GM19239 (cell line): Measurements from ENCODE around the gene COLEC11.
A peak's percentile ranks its signal among the peaks of the same experiment; 100 is the strongest.
"Not testable (repeated sequence)": the region's sequence is repeated elsewhere in the genome, so short reads cannot be mapped to it uniquely, and the experiment has no call there.

ENCODE experiments used
- DNase-seq: peaks from one replicate; pipeline ENCODE4 v3.0.0; 2011; ENCODE audit warnings: low spot score; ENCODE audit not compliant: insufficient read length
- FAIRE-seq: peaks from 2 replicates; lab custom pipeline; 2011; peaks lifted over from hg19 to GRCh38; lab: Jason Lieb, UNC

COLEC11 gene

GRCh38 chr2:3594493-3595281 lies at the start of gene COLEC11:
COLEC11 (plus strand) TSS chr2:3595112; CDS start chr2:3604341, 9,229 bp downstream.
- FAIRE-seq: no peak
- no peak for DNase-seq

- DNase-seq (no peak), FAIRE-seq (no peak)
Measured at GRCh38 chr2:3545788-3546478, 49.0 kb upstream of the COLEC11 start.

GRCh38 chr2:3547915-3548314 lies 47.0 kb upstream of the COLEC11 start:
- DNase-seq (no peak), FAIRE-seq (no peak)

GRCh38 chr2:3553946-3554345 lies 41.0 kb upstream of the COLEC11 start:
- no peak for FAIRE-seq
- no peak for DNase-seq

GRCh38 chr2:3557639-3558204 lies 37.2 kb upstream of the COLEC11 start:
- FAIRE-seq: peak; percentile 31
- no peak for DNase-seq

- peak; percentile 93 for FAIRE-seq
- DNase-seq: peak; percentile 96
Measured at GRCh38 chr2:3558205-3559014, 36.5 kb upstream of the COLEC11 start, which contains the start of gene RNASEH1. RNASEH1 (minus strand) TSS chr2:3558333; CDS start chr2:3558260, 73 bp downstream.

- DNase-seq: peak; percentile 36
- FAIRE-seq: peak; percentile 83
Measured at GRCh38 chr2:3563521-3563976, 31.4 kb upstream of the COLEC11 start.

GRCh38 chr2:3565117-3565516 lies 29.8 kb upstream of the COLEC11 start:
- FAIRE-seq (no peak), DNase-seq (no peak)

- DNase-seq (no peak), FAIRE-seq (no peak)
Measured at GRCh38 chr2:3566806-3567205, 28.1 kb upstream of the COLEC11 start.

- FAIRE-seq: not testable (repeated sequence)
Measured at GRCh38 chr2:3569656-3570055, 25.3 kb upstream of the COLEC11 start.

GRCh38 chr2:3571284-3571683 lies 23.6 kb upstream of the COLEC11 start:
- FAIRE-seq: no peak
- DNase-seq: no peak

More at GRCh38 chr2:3569656-3570055, 25.3 kb upstream of the COLEC11 start:
- not testable (repeated sequence) for DNase-seq

GRCh38 chr2:3572620-3573019 lies 22.3 kb upstream of the COLEC11 start:
- FAIRE-seq (no peak), DNase-seq (no peak)

- FAIRE-seq: no peak
- DNase-seq: no peak
Measured at GRCh38 chr2:3574155-3574554, 20.8 kb upstream of the COLEC11 start.

- DNase-seq (no peak), FAIRE-seq (no peak)
Measured at GRCh38 chr2:3575534-3576262, 19.2 kb upstream of the COLEC11 start.

GRCh38 chr2:3576263-3576630 lies 18.7 kb upstream of the COLEC11 start:
- DNase-seq, FAIRE-seq: not testable (repeated sequence)

GRCh38 chr2:3578987-3579386 lies 15.9 kb upstream of the COLEC11 start:
- FAIRE-seq (no peak), DNase-seq (no peak)

- no peak for FAIRE-seq
Measured at GRCh38 chr2:3580449-3580848, 14.5 kb upstream of the COLEC11 start.

GRCh38 chr2:3581367-3582262 lies 13.3 kb upstream of the COLEC11 start:
- no peak for FAIRE-seq
- DNase-seq: no peak

More at GRCh38 chr2:3580449-3580848, 14.5 kb upstream of the COLEC11 start:
- no peak for DNase-seq
